ENCODE data around the gene ENO2. TPM values are rescaled to one million over a fixed set of nuclear protein-coding genes. Genes with fewer than 3 reads are reported as not detected.

ENO2 gene
- total RNA-seq, 2 experiments from 2014 or later, result 85.6 to 103 TPM

DNA sequence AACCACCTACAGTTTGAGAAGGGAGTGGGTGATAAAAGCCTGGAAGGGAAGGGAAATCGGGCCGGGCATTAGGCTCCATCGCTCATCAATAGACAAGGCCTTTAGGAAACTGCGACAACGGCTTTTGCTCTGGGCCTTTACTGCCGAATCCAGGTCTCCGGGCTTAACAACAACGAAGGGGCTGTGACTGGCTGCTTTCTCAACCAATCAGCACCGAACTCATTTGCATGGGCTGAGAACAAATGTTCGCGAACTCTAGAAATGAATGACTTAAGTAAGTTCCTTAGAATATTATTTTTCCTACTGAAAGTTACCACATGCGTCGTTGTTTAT, 29.0 kb downstream of the ENO2 start:
- peaks cover 67% of the 10 kb centered on the region for H3K4me1 ChIP-seq (ENCODE audit: insufficient read depth, low read length)
- intact Hi-C loops (cut with DNase I, micrococcal nuclease), result loop anchor here (1.0 to 5.0 kb wide), 3 partner anchors 19 to 76 kb away; partner anchors contain the start of genes LPCAT3 (in 1 of the 2) and TPI1 (in 1 of the 2)
- no peaks in the 10 kb centered on the region for H3K9me3 ChIP-seq (ENCODE audit: control insufficient read depth in 1 of 2, insufficient read depth in 1 of 2, low read length in 2 of 2)
- ChIA-PET POLR2A (interaction anchor here (0.6 to 11.6 kb wide), 40 partner anchors 8 to 1027 kb away, joined by 3 to 963 read pairs (median 7); partner anchors contain the start of genes ATN1, C1RL, CD4 and CDCA3), CTCF (interaction anchor here (0.9 to 10.8 kb wide), 10 partner anchors 17 to 166 kb away, joined by 3 to 324 read pairs (median 16); partner anchors contain the start of genes C1RL, CDCA3, ENO2 and LPCAT3)
- peak overlapping the region; percentile 96 to 98 for H3K27ac ChIP-seq (ENCODE audit: low read depth in 1 of 2, low read length in 2 of 2)
- no peaks in the 10 kb centered on the region for H3K9me3 Mint-ChIP-seq
- DNase-seq, result peak; percentile 63 to 95 (median 74)
- no peaks in the 10 kb centered on the region for H3K27me3 ChIP-seq (ENCODE audit: control insufficient read depth in 1 of 2, insufficient read depth in 2 of 2, low read length in 2 of 2)
- no peaks in the 10 kb centered on the region for H3K27me3 Mint-ChIP-seq
- peaks cover 65% of the 10 kb centered on the region for H3K4me1 Mint-ChIP-seq (ENCODE audit: low read depth)
- ATAC-seq (ENCODE audit: poor library complexity), result peak; percentile 69
- H3K4me3 Mint-ChIP-seq, result peak overlapping the region; percentile 97
- peak overlapping the region; percentile 65 for H3K4me3 ChIP-seq (ENCODE audit: low read length)
- H3K36me3 Mint-ChIP-seq (ENCODE audit: low read depth), result peaks cover 19% of the 10 kb centered on the region
- H3K36me3 ChIP-seq (ENCODE audit: insufficient read depth, low read length), result peaks cover 17% of the 10 kb centered on the region
- peak overlapping the region; percentile 97 for H3K27ac Mint-ChIP-seq
- TF ChIP-seq, protein P1, sequence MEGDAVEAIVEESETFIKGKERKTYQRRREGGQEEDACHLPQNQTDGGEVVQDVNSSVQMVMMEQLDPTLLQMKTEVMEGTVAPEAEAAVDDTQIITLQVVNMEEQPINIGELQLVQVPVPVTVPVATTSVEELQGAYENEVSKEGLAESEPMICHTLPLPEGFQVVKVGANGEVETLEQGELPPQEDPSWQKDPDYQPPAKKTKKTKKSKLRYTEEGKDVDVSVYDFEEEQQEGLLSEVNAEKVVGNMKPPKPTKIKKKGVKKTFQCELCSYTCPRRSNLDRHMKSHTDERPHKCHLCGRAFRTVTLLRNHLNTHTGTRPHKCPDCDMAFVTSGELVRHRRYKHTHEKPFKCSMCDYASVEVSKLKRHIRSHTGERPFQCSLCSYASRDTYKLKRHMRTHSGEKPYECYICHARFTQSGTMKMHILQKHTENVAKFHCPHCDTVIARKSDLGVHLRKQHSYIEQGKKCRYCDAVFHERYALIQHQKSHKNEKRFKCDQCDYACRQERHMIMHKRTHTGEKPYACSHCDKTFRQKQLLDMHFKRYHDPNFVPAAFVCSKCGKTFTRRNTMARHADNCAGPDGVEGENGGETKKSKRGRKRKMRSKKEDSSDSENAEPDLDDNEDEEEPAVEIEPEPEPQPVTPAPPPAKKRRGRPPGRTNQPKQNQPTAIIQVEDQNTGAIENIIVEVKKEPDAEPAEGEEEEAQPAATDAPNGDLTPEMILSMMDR (IDR thresholded peaks at IDR 0.05), result no peak

DNA sequence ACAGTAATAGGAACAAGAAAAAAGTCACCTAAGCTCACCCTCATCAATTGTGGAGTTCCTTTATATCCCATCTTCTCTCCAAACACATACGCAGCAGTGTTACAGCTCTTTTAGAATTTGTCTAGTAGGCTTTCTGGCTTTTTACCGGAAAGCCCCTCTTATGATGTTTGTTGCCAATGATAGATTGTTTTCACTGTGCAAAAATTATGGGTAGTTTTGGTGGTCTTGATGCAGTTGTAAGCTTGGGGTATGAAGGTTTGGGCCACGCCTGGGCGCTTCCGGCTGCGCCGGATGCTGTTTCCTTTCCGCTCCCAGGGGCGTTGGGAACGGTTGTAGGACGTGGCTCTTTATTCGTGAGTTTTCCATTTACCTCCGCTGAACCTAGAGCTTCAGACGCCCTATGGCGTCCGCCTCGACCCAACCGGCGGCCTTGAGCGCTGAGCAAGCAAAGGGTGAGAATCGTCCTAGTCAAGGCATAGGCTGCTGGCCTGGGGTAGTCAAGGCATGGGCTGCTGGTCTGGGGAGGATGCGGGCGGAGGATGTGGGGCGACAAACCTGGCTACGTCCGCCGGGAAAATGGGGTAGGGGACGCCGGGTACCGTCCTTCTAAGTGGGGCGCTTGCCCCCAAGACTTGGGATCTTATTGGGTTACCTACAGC, 29.5 kb downstream of the ENO2 start, which contains the start of the genes C12orf57 and RNU7-1:
Gene C12orf57, plus strand, starts transcription at position 301 of the 659 bp plus-strand sequence. Its CDS starts 100 bp downstream, at position 401.
Gene RNU7-1, plus strand, starts transcription at position 95 of the 659 bp plus-strand sequence.
- CTCF ChIA-PET, result interaction anchor here (0.9 to 10.8 kb wide), 14 partner anchors 17 to 246 kb away, joined by 3 to 324 read pairs (median 8); partner anchors contain the start of genes C1RL, CDCA3, ENO2 and LPCAT3
- H3K4me3 Mint-ChIP-seq, result peak within 1 kb of the TSS; percentile 97
- TF ChIP-seq, protein P1 (IDR thresholded peaks at IDR 0.05), result no peak
- peaks cover 70% of the 10 kb centered on the region for H3K4me1 Mint-ChIP-seq (ENCODE audit: low read depth)
- intact Hi-C loops (cut with DNase I, micrococcal nuclease), result loop anchor here (1.0 to 5.0 kb wide), 7 partner anchors 8 to 77 kb away; partner anchors contain the start of genes EMG1 (in 1 of the 2), LPCAT3 (in 1 of the 2), PHB2 (in 1 of the 2) and TPI1 (in 1 of the 2)
- H3K9me3 ChIP-seq (ENCODE audit: control insufficient read depth in 1 of 2, insufficient read depth in 1 of 2, low read length in 2 of 2), result no peaks in the 10 kb centered on the region
- H3K27ac Mint-ChIP-seq, result peak within 1 kb of the TSS; percentile 97
- H3K27me3 Mint-ChIP-seq, result no peaks in the 10 kb centered on the region
- ATAC-seq (ENCODE audit: poor library complexity) (peak; percentile 62), DNase-seq (peak in 13 of 14 experiments; percentile 43 to 93 (median 63))
- peak within 1 kb of the TSS; percentile 96 to 98 for H3K27ac ChIP-seq (ENCODE audit: low read depth in 1 of 2, low read length in 2 of 2)
- POLR2A ChIA-PET, result interaction anchor here (0.6 to 11.6 kb wide), 40 partner anchors 9 to 1027 kb away, joined by 3 to 963 read pairs (median 7); partner anchors contain the start of genes ATN1, C1RL, CD4 and CDCA3
- H3K4me1 ChIP-seq (ENCODE audit: insufficient read depth, low read length), result peaks cover 68% of the 10 kb centered on the region
- no peaks in the 10 kb centered on the region for H3K27me3 ChIP-seq (ENCODE audit: control insufficient read depth in 1 of 2, insufficient read depth in 2 of 2, low read length in 2 of 2)
- H3K36me3 ChIP-seq (ENCODE audit: insufficient read depth, low read length), result peaks cover 17% of the 10 kb centered on the region
- H3K36me3 Mint-ChIP-seq (ENCODE audit: low read depth), result peaks cover 19% of the 10 kb centered on the region
- H3K4me3 ChIP-seq (ENCODE audit: low read length), result peak within 1 kb of the TSS; percentile 65
- H3K9me3 Mint-ChIP-seq, result no peaks in the 10 kb centered on the region

DNA sequence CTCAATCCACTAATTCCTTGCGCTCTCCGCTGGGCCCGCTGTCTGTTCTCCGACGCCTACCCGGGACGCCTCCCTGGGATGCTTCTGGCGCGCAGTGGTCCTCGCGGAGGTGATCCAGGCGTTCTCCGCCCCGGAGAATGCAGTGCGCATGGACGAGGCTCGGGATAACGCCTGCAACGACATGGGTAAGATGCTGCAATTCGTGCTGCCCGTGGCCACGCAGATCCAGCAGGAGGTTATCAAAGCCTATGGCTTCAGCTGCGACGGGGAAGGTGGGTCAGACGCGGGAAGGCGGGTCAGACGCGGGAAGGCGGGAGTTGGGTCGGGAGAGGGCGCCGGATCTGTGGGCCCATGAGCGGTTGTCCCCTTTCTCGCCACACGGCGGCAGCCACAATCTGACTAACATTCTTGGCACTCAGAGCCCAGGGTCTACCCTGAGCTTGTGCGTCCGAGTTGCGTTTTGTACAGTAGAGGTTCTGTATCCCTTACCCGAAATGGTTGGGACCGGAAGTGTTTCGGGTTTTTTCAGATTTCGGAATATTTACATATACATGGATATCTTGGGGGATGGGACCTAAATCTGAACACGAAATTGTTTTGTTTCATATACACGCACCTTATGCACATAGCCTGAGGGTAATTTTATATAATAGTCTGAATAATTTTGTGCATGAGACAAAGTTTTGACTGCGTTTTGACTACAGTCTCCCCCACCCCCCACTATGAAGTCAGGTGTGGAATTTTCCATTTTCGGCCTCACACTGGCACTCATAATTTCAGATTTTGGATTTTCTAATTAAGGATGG, 30.2 kb downstream of the ENO2 start:
- Mint-ChIP-seq H3K27ac (peak overlapping the region; percentile 97), H3K36me3 (ENCODE audit: low read depth) (peaks cover 19% of the 10 kb centered on the region), H3K4me3 (peak overlapping the region; percentile 97), H3K9me3 (no peaks in the 10 kb centered on the region), H3K4me1 (ENCODE audit: low read depth) (peaks cover 73% of the 10 kb centered on the region), H3K27me3 (no peaks in the 10 kb centered on the region)
- ChIA-PET POLR2A (interaction anchor here (0.6 to 11.6 kb wide), 37 partner anchors 10 to 1026 kb away, joined by 3 to 963 read pairs (median 8); partner anchors contain the start of genes ATN1, C1RL, CD4 and CDCA3), CTCF (interaction anchor here (0.7 to 10.8 kb wide), 19 partner anchors 9 to 245 kb away, joined by 3 to 324 read pairs (median 6); partner anchors contain the start of genes C1RL, CDCA3, EMG1 and ENO2)
- intact Hi-C loops (cut with DNase I, micrococcal nuclease), result loop anchor here (1.0 to 5.0 kb wide), 5 partner anchors 8 to 77 kb away; partner anchors contain the start of genes EMG1 (in 1 of the 2), PHB2 (in 1 of the 2) and TPI1 (in 1 of the 2)
- Histone ChIP-seq H3K9me3 (ENCODE audit: control insufficient read depth in 1 of 2, insufficient read depth in 1 of 2, low read length in 2 of 2) (no peaks in the 10 kb centered on the region), H3K36me3 (ENCODE audit: insufficient read depth, low read length) (peaks cover 17% of the 10 kb centered on the region), H3K27me3 (ENCODE audit: control insufficient read depth in 1 of 2, insufficient read depth in 2 of 2, low read length in 2 of 2) (no peaks in the 10 kb centered on the region), H3K4me3 (ENCODE audit: low read length) (peak overlapping the region; percentile 65), H3K4me1 (ENCODE audit: insufficient read depth, low read length) (peaks cover 74% of the 10 kb centered on the region), H3K27ac (ENCODE audit: low read depth in 1 of 2, low read length in 2 of 2) (peak overlapping the region; percentile 96 to 98)
- TF ChIP-seq, protein P1 (IDR thresholded peaks at IDR 0.05), result peak; percentile 92
- ATAC-seq (ENCODE audit: poor library complexity) (peak; percentile 51), DNase-seq (peak; percentile 75 to 94 (median 84))
